ENCODE results near the gene CSF3R. TPM values are rescaled to one million over a fixed set of nuclear protein-coding genes. Genes with fewer than 3 reads are reported as not detected.
A peak's percentile ranks its signal among the peaks of the same experiment; 100 is the strongest.
"Not testable (repeated sequence)": the region's sequence is repeated elsewhere in the genome, so short reads cannot be mapped to it uniquely, and the experiment has no call there.

Gene CSF3R
- total RNA-seq, 4 donors from 2014 or later, result 0.60 to 2.7 (median 2.1) TPM

- Histone ChIP-seq H3K27me3 (peaks cover 19% of the 10 kb centered on the region), H3K27ac (no peak overlapping the region), H3K36me3 (no peaks in the 10 kb centered on the region), H3K9me3 (no peaks in the 10 kb centered on the region), H3K4me3 (no peak overlapping the region), H3K4me1 (no peaks in the 10 kb centered on the region)
- no peak for TF ChIP-seq POLR2A (IDR thresholded peaks at IDR 0.05)
- TF ChIP-seq POLR2AphosphoS5 (IDR thresholded peaks at IDR 0.05), result no peak
- TF ChIP-seq CTCF (IDR thresholded peaks at IDR 0.05), result no peak
- no peak for TF ChIP-seq EP300 (IDR thresholded peaks at IDR 0.05)
- 50% methylated on average over 1 of the region's 1 CpG for whole genome bisulfite sequencing
- DNase-seq (ENCODE audit: low spot score in 2 of 2), result no peak
Measured at GRCh38 chr1:36512842-36513241, 30.1 kb upstream of the CSF3R start.

GRCh38 chr1:36511804-36512798 lies 29.4 kb upstream of the CSF3R start:
- H3K27ac ChIP-seq, result no peak overlapping the region
- H3K9me3 ChIP-seq, result no peaks in the 10 kb centered on the region
- 69% methylated on average over 15 of the region's 15 CpGs for WGBS
- H3K27me3 ChIP-seq, result peaks cover 23% of the 10 kb centered on the region
- DNase-seq (ENCODE audit: low spot score in 2 of 2), result peak in 1 of 2 donors; percentile 24
- no peaks in the 10 kb centered on the region for H3K4me1 ChIP-seq
- H3K36me3 ChIP-seq, result no peaks in the 10 kb centered on the region
- no peak for TF ChIP-seq POLR2AphosphoS5 (IDR thresholded peaks at IDR 0.05)
- no peak for TF ChIP-seq CTCF (IDR thresholded peaks at IDR 0.05)
- TF ChIP-seq POLR2A (IDR thresholded peaks at IDR 0.05), result no peak
- no peak for TF ChIP-seq EP300 (IDR thresholded peaks at IDR 0.05)
- H3K4me3 ChIP-seq, result no peak overlapping the region

DNA sequence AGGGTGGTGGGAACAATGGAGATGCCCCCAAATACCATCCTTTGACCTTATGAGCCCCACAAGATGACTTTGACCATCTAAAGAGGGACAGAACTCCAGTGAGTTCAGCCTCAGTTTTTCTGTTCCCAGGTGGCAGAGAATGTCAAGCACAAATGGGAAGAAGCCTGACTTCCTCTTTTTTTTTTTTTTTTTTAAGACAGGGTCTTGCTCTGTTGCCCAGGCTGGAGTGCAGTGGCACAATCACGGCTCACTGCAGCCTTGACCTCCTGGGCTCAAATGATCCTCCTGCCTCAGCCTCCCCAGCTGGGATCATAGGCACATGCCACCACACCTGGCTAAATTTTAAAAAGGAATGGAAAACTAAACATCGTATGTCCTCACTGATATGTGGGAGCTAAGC lies 28.5 kb upstream of the CSF3R start:
- H3K27me3 ChIP-seq, result peaks cover 27% of the 10 kb centered on the region
- H3K36me3 ChIP-seq; DNase-seq (ENCODE audit: low spot score in 2 of 2); H3K27ac ChIP-seq; H3K9me3 ChIP-seq; H3K4me1 ChIP-seq; H3K4me3 ChIP-seq: not testable (repeated sequence)
- WGBS, result 90% methylated on average over 2 of the region's 2 CpGs

- Histone ChIP-seq H3K27me3 (peaks cover 33% of the 10 kb centered on the region), H3K4me1 (no peaks in the 10 kb centered on the region), H3K27ac (no peak overlapping the region), H3K4me3 (no peak overlapping the region), H3K9me3 (no peaks in the 10 kb centered on the region), H3K36me3 (no peaks in the 10 kb centered on the region)
- DNase-seq (ENCODE audit: low spot score in 2 of 2), result peak in 1 of 2 donors; percentile 29
- 86% methylated on average over 7 of the region's 7 CpGs for WGBS
- no peak for TF ChIP-seq POLR2AphosphoS5 (IDR thresholded peaks at IDR 0.05)
- no peak for TF ChIP-seq POLR2A (IDR thresholded peaks at IDR 0.05)
- no peak for TF ChIP-seq EP300 (IDR thresholded peaks at IDR 0.05)
- no peak for TF ChIP-seq CTCF (IDR thresholded peaks at IDR 0.05)
Measured at GRCh38 chr1:36510418-36510817, 27.7 kb upstream of the CSF3R start.

GRCh38 chr1:36508257-36508656 lies 25.5 kb upstream of the CSF3R start:
- no peak overlapping the region for H3K27ac ChIP-seq
- 88% methylated on average over 3 of the region's 3 CpGs for WGBS
- peaks cover 41% of the 10 kb centered on the region for H3K27me3 ChIP-seq

More at GRCh38 chr1:36508257-36508656, 25.5 kb upstream of the CSF3R start:
- H3K36me3 ChIP-seq, result no peaks in the 10 kb centered on the region
- H3K4me3 ChIP-seq, result no peak overlapping the region
- no peaks in the 10 kb centered on the region for H3K9me3 ChIP-seq
- no peaks in the 10 kb centered on the region for H3K4me1 ChIP-seq
- no peak for DNase-seq (ENCODE audit: low spot score in 2 of 2)
- TF ChIP-seq CTCF (IDR thresholded peaks at IDR 0.05), result no peak

Measured in suprapubic skin (tissue), 4 donors.